KBM-7 (cell line): ENCODE results near the gene CDX1.

ENCODE experiments used
- DNase-seq: peaks from one replicate; pipeline ENCODE4 v3.0.0-alpha.2; 2015
- in situ Hi-C: fragments of 300-500 bp; cut with MboI; formaldehyde crosslinking; loops from 2 replicates; pipeline ENCODE4 v1.14.3; 2020; ENCODE audit warnings: low sequenced_read_pairs, low pct_unique_long_range_greater_than_20kb, mixed read lengths

CDX1 gene

DNA sequence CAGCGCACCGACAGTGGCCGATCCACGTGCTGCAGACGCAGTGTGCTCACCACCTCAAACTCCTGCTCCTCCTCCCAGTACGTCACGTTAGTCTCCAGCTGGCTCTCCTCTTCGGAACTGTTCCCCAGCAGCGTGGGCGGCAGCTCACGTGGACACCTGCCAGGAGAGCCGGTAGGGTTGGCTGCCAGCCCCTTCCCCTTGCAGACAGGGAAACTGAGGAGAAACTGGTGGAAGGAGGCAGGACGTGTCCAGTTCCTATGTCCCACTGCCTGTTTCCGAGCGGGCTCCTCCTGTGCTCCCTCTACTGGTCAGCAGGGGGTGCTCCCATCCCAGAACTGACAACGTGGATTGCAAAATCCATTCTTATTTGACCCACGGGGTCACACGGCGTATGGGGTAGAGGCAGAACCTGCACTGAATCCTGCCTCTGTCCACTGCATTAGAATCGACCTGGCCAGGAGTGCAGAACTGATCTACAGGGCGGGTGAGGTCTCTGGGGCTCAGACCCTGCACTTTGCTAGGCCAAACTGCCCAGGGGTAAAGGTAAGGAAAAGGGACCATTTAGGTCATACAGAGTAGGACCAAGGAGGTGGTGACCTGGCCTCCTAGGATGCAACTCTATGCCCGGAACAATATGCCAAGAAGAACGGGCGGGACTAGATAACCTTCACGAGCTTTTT lies 36.6 kb upstream of the CDX1 start:
- peak; percentile 80 for DNase-seq
- in situ Hi-C loops = no loop called here

GRCh38 chr5:150130493-150130922 lies 36.1 kb upstream of the CDX1 start:
- no peak for DNase-seq
- in situ Hi-C loops = no loop called here

DNA sequence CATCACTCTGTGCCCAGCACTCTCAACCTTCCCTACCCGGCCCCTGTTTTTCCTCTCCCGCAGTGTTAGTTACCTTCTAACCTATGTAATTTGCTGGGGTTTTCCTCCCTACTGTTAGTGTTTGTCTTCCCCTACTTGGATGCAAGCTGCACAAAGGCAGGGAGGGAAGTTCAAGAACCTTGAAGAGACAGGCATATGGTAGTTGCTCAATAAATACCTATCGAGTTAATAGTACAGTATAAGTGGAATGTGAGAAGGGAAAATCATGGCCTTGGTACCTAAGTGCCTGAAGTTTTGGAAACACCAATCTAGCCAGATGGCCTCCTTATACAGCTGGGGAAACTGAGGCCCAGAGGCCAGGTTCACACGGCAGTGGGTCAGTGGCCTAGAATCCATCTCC lies 35.1 kb upstream of the CDX1 start:
- no peak for DNase-seq
- in situ Hi-C loops = no loop called here

DNA sequence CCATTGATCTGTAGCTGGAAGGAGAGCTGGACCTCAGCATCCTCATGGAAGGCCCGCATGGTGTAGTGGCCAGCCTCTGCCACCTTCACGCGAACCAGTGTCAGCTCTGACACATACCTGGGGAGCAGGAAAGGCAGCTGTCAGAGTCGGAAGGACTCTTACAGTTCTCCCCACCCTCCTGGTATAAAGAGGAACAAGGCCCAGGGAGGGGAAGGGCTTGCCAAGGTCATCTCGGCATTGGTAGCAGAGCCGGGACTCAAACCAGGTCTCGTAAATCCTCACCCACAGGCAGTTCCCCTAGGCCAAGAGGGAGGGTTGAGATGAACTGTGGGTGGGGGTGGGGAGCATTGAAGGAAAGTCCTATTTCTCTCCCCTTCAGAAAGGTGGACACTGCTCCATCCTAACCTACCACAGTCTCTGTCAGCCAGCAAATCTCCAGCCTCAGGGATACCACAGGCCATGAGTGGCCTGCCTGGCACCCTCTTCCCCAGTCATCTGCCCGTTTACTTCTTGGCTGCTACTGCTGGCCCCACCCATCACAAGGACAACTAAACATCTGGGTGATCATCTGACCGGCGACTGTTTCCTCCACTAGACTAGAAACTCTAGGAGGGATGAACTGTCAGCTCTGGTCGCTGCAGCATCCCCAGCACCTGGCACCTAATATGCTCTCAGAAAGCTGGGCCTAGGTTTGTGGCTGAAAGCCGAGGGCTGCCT lies 34.4 kb upstream of the CDX1 start:
- in situ Hi-C loops = no loop called here
- peak; percentile 81 for DNase-seq

DNA sequence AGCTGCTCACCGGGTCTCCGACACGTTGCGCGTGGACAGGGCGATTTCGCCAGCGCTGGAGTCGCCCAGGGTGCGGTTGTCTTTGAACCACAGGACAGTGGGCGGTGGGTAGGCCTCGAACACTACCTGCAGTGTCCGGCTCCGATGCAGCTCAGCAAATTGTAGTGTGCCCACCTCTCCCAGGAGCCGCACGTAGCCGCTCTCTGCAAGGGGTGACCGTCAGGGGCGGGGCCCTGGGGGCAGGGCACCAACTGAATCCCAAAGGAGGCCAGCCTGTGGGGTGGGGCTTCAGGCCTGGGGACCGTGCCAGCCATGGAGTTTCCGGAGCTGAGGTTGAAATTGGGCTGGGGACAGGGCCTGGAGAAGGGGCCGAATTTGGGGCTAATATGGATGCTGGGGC lies 33.8 kb upstream of the CDX1 start:
- in situ Hi-C loops = no loop called here
- no peak for DNase-seq

DNA sequence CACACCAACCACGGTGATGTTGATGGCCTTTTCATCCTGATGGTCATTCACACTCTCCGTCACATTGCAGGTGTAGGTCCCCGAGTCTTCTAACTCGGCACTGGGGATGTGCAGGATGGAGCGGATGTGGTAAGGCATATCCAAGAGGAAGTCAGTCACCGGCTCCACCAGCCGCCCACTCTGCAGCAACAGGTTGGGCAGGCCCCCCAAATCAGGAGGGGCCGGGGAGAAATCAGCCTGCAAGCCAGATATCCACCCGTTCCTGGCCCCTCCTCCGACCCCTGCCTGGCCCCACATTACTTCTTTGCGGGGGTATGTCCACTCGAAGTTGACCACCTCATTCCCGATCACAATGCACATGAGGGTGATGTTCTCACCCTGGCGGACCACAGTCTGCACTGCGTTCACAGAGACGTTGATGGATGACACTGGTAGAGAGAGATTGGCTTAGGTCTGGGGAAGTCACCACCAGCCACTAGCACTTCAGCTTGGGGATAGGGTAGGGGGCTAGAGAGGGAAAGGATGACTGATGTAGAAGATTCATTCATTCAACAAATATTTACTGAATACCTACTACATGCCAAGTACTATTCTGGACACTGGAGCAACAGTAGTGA lies 32.9 kb upstream of the CDX1 start:
- no peak for DNase-seq
- in situ Hi-C loops = no loop called here

DNA sequence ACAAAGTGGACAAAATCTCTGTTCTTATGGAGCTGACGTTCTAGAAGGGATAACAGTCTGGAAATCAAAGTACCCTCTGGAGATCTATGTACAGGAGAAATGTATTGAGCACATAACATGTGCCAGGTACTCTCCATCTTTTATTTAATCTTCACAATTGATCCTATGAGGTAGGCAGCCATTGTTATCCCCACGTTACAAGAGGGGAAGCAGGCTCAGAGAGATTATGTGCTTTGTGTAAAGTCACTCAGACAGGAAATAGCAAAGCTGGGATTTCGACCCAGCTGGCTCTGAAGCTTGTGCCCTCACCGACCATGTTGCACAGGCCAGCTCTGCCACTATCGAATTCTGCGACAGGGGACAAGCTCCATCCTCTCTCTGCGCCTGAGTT lies 32.4 kb upstream of the CDX1 start:
- no peak for DNase-seq
- in situ Hi-C loops = no loop called here

GRCh38 chr5:150135557-150136304 lies 30.8 kb upstream of the CDX1 start:
- in situ Hi-C loops = no loop called here
- DNase-seq = no peak

DNA sequence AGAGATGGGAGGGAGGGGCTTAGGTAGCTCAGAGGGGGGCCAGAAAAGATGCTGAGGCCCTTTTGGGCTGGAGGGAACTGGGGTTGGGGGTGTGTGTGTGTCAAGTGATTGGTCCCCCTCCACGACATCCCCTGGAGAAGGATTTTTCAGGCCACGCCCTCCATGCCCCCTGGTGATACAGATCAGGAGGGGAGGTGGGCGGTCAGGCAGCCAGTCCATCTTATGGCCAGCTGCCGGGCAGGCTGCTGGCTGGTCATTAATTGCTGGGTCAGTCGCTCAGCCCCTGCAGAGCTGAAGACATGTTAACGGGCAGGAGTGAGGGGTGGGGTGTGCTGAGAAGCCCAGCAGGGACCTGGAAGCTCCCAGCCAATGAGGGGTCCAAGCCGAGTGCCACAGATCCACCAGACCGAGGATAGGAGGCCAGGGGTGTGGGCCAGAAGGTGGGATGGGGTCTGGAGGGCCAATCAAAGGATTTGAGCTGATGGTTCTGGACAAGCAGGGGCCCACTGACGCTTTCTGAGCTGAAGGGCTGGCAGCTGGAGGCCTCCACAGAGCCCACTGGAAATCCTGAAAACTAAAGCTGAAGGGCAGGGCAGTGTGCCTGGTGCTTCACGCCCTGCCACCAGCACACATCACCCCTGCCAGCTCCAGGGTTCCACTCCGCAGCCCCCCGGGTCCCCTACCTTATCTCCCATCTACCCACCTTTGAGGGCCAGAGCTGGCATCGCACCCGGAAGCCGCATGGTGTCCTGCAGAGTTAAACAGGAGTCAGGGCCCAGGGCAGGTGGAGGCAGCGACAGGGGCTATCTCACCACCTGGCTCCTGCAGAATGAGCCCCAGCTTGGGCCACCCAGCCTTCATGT lies 30.0 kb upstream of the CDX1 start:
- no peak for DNase-seq
- in situ Hi-C loops = no loop called here

- no peak for DNase-seq
- in situ Hi-C loops = no loop called here
Observed at GRCh38 chr5:150137168-150137957, 29.2 kb upstream of the CDX1 start.

DNA sequence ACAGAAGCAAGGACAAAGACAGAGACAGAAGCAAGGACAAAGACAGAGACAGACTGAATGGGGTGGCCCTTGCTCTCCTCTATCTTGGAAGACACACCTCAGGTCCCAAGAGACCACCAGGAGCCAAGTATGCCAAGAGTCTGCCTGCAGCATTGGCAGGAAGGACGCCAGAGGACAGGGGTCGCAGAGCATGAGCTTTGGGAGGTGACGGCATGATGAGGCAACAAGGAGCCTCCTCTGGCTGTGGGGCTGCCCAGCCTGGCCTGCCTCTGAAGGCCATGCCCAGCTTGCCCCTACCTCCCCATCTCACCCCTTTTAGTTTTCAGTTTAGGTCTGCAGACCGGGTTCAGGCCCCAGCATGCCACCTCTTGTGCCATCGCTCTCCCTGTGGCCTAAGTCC lies 28.6 kb upstream of the CDX1 start:
- in situ Hi-C loops = no loop called here
- DNase-seq = no peak

DNA sequence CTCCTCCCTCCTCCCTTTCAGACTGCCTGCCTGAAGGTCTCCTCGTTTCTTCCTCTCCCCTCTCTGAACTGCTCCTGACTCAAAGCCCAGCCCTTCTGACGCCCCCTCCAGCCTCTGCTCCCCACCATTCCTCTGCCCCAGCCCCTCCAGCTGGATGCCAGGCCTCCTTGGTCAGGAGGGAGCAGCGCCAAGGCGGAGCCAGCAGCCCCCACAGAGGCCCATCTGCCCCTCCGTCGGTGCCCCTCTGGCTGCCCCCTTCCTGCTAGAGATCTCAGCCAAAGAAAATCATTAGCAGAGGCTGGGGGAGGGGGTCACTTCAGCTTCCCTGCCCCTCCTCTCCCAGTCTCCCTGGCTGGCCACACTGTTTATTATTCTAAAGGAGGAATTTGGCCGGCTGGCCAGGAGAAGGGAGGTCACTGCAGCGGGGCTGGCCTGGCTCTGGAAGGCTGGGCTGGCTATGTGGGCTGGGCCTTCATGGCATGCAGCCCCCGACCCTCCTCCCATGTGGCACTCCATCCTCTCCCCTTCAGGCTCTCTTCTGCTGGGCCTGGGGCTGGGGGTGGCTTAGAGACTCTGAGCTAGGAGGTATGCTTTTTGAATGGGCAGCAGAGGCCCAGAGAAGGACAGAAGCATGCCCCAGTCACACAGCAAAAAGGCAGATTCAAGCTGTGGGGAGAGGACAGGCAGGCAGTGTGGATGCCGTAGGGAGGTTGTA lies 27.9 kb upstream of the CDX1 start:
- no peak for DNase-seq
- in situ Hi-C loops = no loop called here

GRCh38 chr5:150139334-150139733 lies 27.2 kb upstream of the CDX1 start:
- in situ Hi-C loops = no loop called here
- no peak for DNase-seq

- DNase-seq = no peak
- in situ Hi-C loops = no loop called here
Observed at GRCh38 chr5:150140830-150141229, 25.7 kb upstream of the CDX1 start.

DNA sequence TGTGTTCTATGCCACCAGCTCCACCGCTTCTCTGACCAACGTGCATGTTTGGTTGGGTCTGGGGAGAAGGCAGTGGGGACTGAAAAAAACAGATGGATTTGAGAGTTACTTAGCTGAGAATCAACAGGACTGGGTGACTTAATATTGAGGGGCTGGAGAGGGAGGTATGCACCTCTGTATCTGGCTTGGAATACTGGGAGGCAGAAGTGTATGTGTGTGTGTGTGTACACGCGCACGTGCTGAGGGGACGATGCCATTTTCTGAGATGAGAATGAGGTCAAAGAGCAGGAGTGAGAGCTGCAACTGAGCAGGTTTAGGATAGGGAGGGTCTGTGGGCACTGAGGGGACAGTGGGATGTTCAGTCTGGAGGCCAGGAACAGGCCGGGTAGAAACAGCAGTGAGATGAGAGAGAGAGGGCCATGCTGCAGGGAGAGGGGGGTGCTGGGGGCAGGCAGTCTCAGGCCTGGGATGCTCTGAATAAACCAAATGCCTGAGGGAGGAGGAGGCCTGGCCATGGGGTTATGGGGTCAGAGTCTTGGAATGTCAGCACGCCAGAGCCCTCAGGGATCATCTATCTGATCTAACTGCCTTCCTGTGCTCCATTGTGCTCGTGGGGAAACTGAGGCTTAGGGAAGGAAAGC lies 24.9 kb upstream of the CDX1 start:
- in situ Hi-C loops = no loop called here
- DNase-seq = no peak

DNA sequence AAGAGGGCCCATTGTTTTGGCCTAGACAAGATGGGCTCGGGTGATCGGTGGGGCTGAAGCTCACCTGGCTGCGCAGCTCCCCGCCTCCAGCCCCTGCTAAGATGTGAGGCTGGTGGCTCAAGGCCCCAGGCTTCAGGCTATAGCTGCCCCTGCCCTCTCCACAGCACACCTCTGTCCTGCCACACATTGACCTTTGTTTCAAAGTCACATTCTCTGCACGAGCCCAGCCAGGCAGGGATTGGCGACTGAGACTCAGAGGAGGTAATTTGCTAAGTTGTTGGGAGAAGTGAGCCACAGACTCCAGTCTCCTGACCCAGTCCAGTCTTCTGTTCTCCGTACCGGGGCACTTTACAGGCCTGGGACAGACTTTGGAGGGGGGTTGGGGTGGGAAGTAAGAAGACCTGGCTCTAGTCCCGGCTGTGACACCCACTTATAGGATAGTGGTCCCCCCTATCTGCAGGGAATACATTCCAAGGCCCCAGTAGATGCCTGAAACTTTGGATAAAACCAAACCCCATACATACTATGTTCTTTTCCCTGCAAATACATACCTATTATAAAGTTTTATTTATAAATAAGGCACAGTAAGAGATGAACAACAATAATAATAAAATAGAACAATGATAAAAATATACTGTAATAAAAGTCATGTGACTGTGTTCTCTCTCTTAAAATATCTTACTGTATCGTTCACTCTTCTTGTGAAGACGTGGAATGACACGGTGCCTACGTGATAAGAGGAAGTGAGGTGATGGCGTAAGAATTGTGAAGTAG lies 24.2 kb upstream of the CDX1 start:
- no peak for DNase-seq
- in situ Hi-C loops = no loop called here

DNA sequence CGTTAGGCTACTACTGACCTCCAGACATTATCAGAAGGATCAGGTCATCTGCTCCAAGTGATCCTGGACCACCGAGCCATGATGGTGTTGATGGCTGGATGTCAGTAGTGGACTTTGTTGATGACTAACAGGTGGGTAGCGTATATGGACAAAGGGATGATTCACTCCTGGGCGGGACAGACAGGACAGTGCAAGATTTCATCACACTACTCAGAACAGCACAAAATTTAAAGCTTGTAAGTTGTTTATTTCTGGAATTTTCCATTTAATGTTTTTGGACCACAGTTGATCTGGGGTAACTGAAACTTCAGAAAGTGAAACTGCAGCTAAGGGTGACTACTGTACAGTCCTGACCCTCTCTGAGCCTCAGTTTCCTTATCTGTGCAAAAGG lies 23.6 kb upstream of the CDX1 start:
- in situ Hi-C loops = no loop called here
- DNase-seq = no peak
